Activated naive CD4-positive, alpha-beta T cell treated with anti-CD3 and anti-CD28 coated beads, Interleukin-2, amount 50 U/mL, for 16 hours (primary cell): Measurements from ENCODE around the gene EDEM2.
"Not testable (repeated sequence)": the region's sequence is repeated elsewhere in the genome, so short reads cannot be mapped to it uniquely, and the experiment has no call there.

ENCODE experiments used
- DNase-seq: peaks from one replicate; pipeline ENCODE4 v3.0.0-alpha.2; 2020

The EDEM2 gene

DNA sequence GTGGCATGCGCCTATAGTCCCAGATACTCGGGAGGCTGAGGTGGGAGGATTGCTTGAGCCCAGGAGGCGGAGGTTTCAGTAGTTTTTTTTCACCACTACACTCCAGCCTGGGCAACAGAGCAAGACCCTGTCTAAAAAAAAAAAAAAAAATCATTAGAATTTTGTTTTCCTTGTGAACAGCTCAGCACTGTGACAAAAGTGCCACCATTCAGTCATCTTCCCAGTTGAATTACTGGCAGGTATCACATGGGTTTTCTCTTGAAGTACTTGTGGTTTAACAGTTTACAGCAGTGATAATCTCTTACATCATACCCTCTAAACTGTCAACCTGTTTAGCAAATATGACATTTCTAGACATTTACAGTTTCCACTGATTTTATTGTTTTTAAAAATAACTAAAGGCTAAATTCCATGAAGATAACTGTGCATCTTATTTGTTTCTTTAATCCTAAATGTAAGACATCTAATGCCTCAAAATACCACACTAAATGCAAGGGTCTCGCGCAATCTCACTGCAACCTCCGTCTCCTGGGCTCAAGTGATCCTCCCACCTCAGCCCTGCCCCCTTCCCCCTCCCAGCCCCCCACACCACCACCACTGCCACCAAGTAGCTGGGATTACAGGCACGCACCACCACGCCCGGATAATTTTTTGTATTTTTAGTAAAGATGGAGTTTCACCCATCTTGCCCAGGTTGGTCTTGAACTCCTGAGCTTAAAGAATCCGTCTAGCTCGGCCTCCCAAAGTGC lies 61.5 kb downstream of the EDEM2 start:
- no peak for DNase-seq

DNA sequence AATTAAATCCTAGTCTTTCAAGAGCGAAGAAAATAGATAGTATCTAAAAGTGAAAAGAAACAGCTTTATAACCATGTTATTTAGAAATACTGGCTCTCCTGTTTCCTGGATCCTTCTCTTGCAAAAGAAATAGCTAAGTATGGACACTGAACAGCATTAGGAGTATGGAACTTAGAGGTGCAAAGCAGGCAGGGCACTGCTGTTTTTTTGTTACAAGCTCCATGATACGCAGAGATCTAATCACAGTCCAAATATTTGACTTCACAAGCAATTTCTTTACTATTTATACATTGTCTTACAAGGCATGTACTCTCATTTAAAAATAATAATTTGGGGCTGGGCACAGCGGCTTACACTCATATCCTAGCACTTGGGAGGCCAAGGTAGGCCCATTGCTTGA lies 62.1 kb downstream of the EDEM2 start:
- no peak for DNase-seq

DNA sequence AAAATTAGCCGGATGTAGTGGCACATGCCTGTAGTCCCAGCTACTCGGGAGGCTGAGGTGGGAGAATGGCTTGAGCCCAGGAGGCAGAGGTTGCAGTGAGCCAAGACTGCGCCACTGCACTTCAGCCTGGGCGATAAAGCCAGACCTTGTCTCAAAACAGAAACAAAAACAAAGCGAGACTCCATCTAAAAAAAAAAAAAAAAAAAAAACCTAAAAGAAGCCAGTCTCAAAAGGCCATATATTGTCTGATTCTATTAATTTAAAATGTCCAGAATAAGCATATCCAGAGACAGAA lies 66.8 kb downstream of the EDEM2 start:
- not testable (repeated sequence) for DNase-seq

DNA sequence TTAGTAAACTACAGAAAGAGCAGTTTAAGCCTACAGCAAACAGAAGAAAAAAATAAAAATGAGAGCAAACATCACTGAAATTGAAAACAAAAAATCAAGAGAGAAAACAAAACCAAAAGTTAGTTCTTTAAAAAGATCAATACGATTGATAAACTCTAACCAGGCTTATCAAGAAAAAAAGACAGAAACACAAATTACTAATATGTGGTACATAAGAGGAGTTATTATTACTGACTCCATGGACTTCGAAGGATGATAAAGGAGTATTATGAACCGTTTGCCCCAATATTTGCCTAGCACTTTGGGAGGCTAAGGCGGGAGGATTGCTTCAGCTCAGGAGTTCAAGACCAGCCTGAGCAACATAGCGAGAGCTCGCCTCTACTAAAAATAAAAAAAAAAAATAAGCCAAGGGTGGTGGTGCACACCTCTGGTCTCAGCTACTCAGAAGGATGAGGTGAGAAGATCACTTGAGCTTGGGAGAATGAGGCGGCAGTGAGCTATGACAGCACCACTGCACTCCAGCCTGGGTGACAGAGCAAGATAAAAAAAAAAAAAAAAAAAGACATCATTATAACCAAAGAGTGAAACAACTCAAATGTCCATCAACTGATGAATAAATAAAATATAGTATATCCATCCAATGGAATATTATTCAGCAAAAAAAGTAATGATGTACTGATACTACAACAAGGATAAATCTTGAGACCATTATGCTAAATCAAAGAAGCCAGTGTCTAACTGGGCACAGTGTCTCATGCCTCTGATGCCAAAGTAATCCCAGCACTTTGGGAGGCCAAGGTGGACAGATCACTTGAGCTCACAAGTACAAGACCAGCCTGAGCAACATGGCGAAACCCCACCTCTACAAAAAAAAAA lies 67.4 kb downstream of the EDEM2 start:
- DNase-seq = no peak

DNA sequence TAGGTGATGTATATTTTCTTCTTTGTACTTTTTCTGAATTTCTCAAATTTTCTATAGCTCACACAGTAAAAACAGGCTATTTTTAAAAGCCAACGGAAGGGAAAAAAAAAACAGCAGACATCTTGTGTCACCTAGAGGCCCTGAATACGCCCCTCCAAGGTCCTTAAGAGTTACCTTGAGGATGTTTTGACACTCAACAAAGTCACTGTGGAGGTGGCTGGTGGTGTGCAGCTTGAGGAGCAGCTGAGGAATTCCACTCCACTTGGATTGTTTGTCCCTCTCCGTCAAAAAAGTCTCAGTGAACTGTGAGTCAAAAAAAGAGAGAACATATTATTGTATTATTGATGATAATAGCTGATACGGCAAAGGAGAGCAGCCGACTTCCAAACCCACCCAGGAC lies 69.3 kb downstream of the EDEM2 start:
- no peak for DNase-seq

DNA sequence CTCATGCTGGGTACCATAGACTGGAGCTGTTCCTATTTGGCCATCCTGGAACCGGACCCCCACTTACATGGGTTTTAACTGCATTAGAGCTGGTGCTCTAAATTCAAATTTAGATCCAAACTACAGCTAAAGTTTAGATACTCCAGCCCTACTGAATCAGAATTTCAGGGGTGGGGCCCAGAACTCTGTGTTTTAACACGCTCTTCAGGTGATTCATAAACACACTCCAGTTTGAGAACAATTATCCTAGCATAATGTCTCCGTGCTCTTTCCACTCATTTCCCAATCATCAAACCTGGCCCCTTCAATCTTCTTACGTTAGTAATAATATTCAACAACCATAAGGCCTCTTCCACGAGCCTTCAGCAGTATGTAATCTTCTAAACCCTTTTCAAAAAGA lies 69.8 kb downstream of the EDEM2 start:
- no peak for DNase-seq

- not testable (repeated sequence) for DNase-seq
Measured at GRCh38 chr20:35071436-35072153, 75.5 kb downstream of the EDEM2 start.

- DNase-seq = no peak
Measured at GRCh38 chr20:35066194-35066593, 80.9 kb downstream of the EDEM2 start.
